Activated T-cell treated with anti-CD3 and anti-CD28 coated beads, Interleukin-2, amount 50 U/mL, for 24 hours (primary cell): ENCODE data around the gene AGBL4.

Source experiments
- DNase-seq: peaks from one replicate; pipeline ENCODE4 v3.0.0-alpha.2; 2020
- H3K27ac Mint-ChIP-seq: 2 replicates; pipeline ENCODE4 v1.8.0; 2020; ENCODE audit warnings: mild to moderate bottlenecking, mixed read lengths
- H3K27me3 Mint-ChIP-seq: 2 replicates; pipeline ENCODE4 v1.8.0; 2020; ENCODE audit warnings: mixed read lengths
- H3K36me3 Mint-ChIP-seq: 2 replicates; pipeline ENCODE4 v1.8.0; 2020; ENCODE audit warnings: low read depth, mixed read lengths
- H3K4me1 Mint-ChIP-seq: 2 replicates; pipeline ENCODE4 v1.8.0; 2020; ENCODE audit warnings: low read depth, mixed read lengths
- H3K4me3 Mint-ChIP-seq: 2 replicates; pipeline ENCODE4 v1.8.0; 2020; ENCODE audit warnings: mild to moderate bottlenecking, moderate library complexity, mixed read lengths
- H3K9me3 Mint-ChIP-seq: 2 replicates; pipeline ENCODE4 v1.8.0; 2020; ENCODE audit warnings: mixed read lengths

The AGBL4 gene

DNA sequence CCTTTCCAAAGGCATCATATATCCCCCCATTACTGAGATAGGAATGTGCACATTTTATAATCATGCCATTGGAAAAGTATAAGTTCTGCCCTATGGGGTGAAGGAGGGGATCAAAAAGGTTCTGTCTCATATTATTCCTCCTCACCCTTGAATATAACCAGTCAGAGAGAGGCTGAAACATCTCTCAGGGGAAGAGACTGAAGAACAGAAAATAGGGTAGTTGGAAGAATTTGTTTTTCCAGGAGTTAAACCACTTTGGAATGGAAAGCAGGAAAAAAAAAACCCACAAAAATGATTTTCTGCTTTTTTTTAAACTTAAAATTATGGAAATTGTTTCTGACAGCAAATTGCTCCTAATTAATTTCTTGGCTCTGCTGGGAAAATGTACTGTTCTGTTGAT lies 1194.3 kb downstream of the AGBL4 start:
- Mint-ChIP-seq H3K4me1 (no peaks in the 10 kb centered on the region), H3K36me3 (no peaks in the 10 kb centered on the region), H3K9me3 (no peaks in the 10 kb centered on the region), H3K4me3 (no peak overlapping the region), H3K27ac (no peak overlapping the region), H3K27me3 (peaks cover 11% of the 10 kb centered on the region)
- DNase-seq, result no peak

- no peak for DNase-seq
- Mint-ChIP-seq H3K27ac (no peak overlapping the region), H3K4me1 (no peaks in the 10 kb centered on the region), H3K36me3 (no peaks in the 10 kb centered on the region), H3K27me3 (peaks cover 4% of the 10 kb centered on the region), H3K9me3 (no peaks in the 10 kb centered on the region), H3K4me3 (no peak overlapping the region)
These were observed 1200.6 kb downstream of the AGBL4 start for GRCh38 chr1:48823168-48823567.

DNA sequence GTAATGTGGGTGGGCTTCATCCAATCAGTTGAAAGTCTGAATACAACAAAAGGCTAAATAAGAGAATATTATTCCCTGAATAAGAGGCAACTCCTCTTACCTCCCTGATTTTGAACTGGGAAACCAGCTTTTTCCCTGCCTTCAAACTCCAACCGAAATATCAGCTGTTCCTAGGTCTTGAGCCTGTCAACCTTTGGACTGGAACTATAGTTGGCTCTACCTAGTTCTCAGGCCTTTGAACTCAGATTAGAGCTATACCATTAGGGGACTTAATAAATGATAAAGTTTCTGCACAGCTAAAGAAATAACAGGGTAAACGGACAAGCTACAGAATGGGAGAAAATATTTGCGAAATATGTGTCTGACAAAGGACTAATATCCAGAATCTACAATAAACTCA lies 1203.3 kb downstream of the AGBL4 start:
- Mint-ChIP-seq H3K27ac (no peak overlapping the region), H3K4me3 (no peak overlapping the region), H3K27me3 (no peaks in the 10 kb centered on the region)

DNA sequence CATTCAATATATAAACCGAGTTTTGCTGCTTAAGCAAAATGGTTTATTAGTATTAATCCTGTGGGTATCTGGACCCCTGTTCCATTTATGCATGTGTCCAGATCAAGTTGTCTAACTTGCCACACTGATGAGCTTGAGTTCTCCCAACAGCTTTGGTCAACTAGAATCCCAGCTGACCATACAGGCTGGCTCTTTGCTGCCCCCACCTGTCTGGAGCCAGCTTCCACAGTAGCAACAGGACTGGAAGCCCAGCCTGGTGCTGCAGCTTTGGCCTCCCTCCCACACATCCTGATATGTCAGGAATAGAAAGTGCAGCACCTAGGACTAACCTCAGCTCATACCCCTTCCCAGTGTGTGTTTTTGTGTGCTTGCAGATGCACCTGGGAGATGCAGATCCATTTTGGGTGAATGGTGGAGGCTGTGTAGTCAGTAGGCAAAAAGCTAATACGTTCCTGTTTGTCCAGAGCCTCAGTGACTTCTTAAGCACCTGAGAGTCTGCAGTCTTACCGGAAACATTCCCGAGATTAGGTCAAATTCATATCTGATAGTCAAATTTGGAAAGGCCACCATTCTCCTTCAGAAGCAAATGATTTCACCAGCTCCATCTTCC lies 1206.1 kb downstream of the AGBL4 start:
- H3K4me3 Mint-ChIP-seq, result no peak overlapping the region
- H3K27ac Mint-ChIP-seq, result no peak overlapping the region
- H3K4me1 Mint-ChIP-seq, result no peaks in the 10 kb centered on the region
- H3K9me3 Mint-ChIP-seq, result no peaks in the 10 kb centered on the region
- no peak for DNase-seq
- peaks cover 2% of the 10 kb centered on the region for H3K27me3 Mint-ChIP-seq
- H3K36me3 Mint-ChIP-seq, result no peaks in the 10 kb centered on the region

More for the DNA sequence above, 1203.3 kb downstream of the AGBL4 start:
- no peaks in the 10 kb centered on the region for H3K36me3 Mint-ChIP-seq
- no peak for DNase-seq
- H3K9me3 Mint-ChIP-seq, result no peaks in the 10 kb centered on the region
- H3K4me1 Mint-ChIP-seq, result no peaks in the 10 kb centered on the region

GRCh38 chr1:48810740-48811139 lies 1213.0 kb downstream of the AGBL4 start:
- no peak for DNase-seq
- Mint-ChIP-seq H3K4me1 (no peaks in the 10 kb centered on the region), H3K27ac (no peak overlapping the region), H3K27me3 (peaks cover 2% of the 10 kb centered on the region), H3K36me3 (no peaks in the 10 kb centered on the region), H3K4me3 (no peak overlapping the region), H3K9me3 (no peaks in the 10 kb centered on the region)

DNA sequence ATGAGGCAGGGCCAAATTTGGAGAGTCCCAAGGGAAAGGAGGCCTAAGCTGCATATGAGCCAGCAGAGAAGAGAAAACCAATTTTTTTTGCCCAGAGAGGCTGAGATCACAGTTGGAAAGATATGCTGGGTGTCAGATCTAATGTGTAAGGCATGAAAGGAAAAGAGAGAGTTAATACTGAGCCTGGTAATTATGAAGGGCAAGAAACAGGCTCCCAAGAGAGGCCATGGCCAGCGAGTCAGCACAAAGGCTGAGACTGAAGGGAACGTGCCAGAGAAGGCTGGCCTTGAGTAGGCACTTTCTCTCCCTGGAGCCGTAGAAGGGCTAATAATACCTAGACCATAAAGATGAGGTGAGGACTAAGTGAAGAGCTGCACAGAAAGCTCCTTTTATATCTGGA lies 1215.3 kb downstream of the AGBL4 start:
- H3K4me1 Mint-ChIP-seq, result no peaks in the 10 kb centered on the region
- no peak overlapping the region for H3K27ac Mint-ChIP-seq
- no peak overlapping the region for H3K4me3 Mint-ChIP-seq
- no peaks in the 10 kb centered on the region for H3K36me3 Mint-ChIP-seq
- no peaks in the 10 kb centered on the region for H3K27me3 Mint-ChIP-seq
- no peak for DNase-seq
- H3K9me3 Mint-ChIP-seq, result no peaks in the 10 kb centered on the region

- Mint-ChIP-seq H3K27ac (no peak overlapping the region), H3K4me1 (no peaks in the 10 kb centered on the region), H3K9me3 (no peaks in the 10 kb centered on the region), H3K36me3 (no peaks in the 10 kb centered on the region), H3K27me3 (peaks cover 6% of the 10 kb centered on the region), H3K4me3 (no peak overlapping the region)
- no peak for DNase-seq
These were observed 1216.0 kb downstream of the AGBL4 start for GRCh38 chr1:48807554-48808260.

DNA sequence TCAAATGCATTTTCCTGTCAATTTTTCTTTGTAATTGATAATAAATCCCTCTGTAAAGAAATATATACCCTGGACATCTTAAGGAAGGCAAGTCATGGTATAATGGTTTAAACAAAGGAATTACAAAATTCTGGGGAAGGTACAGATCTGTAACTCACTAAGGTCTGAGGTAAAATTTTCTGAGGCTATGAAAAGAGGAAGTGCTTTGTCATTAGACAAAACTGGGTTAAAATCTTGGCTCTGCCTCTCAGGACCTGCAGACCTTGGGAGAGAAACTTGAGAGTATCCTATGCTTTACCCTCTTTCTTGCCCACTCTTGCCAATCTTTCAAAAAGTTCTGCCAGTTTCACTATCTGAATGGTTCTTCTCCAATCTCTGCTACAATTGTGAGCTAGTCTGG lies 1220.3 kb downstream of the AGBL4 start:
- H3K27me3 Mint-ChIP-seq, result peaks cover 30% of the 10 kb centered on the region
- no peaks in the 10 kb centered on the region for H3K36me3 Mint-ChIP-seq
- H3K9me3 Mint-ChIP-seq, result no peaks in the 10 kb centered on the region
- no peak overlapping the region for H3K27ac Mint-ChIP-seq
- no peak overlapping the region for H3K4me3 Mint-ChIP-seq
- no peaks in the 10 kb centered on the region for H3K4me1 Mint-ChIP-seq
- no peak for DNase-seq

GRCh38 chr1:48794816-48795215 lies 1228.9 kb downstream of the AGBL4 start:
- Mint-ChIP-seq H3K36me3 (no peaks in the 10 kb centered on the region), H3K9me3 (no peaks in the 10 kb centered on the region), H3K27me3 (peaks cover 16% of the 10 kb centered on the region), H3K4me3 (no peak overlapping the region), H3K4me1 (peaks cover 15% of the 10 kb centered on the region), H3K27ac (no peak overlapping the region)
- no peak for DNase-seq

DNA sequence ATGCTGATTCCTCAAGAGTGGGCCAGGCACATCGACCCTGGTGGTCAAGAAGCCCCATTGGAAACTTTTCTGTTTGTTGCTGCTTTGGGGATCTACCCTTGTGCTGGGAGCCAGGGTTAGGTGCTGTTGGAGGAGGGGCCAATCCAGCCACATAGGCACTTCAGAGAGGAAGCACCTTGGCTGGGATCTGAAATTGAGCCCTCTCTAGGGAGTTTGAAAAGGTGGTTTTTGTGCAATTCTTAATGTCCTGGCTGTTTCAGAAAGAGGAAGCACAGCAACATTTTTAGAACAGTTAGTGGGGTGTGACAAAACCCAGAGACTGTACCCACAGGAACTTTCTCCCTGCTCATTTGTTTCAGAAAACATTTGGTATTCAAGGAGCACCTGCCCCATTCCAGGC lies 1229.9 kb downstream of the AGBL4 start:
- H3K27ac Mint-ChIP-seq, result no peak overlapping the region
- DNase-seq, result no peak
- H3K27me3 Mint-ChIP-seq, result peaks cover 19% of the 10 kb centered on the region

DNA sequence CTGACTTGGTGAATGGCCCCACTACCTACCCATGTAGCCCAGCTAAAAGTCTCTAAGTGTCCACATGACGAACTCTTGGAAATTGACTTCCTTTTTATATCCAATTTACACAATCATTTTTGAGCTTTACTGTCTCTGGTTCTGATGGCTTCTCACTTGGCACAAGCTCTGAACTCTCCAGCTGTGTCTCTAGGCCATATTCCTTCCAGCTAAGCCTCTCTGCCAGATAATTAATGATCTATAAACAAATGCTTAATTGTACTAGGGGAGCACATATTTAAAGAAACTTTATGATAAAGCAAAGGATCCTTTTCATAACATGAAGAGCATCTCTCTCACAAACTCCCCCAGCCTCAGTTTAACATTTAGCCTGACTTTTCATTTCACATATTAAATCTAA lies 1230.8 kb downstream of the AGBL4 start:
- H3K4me1 Mint-ChIP-seq, result peaks cover 18% of the 10 kb centered on the region
- H3K36me3 Mint-ChIP-seq, result no peaks in the 10 kb centered on the region
- DNase-seq, result no peak
- no peak overlapping the region for H3K27ac Mint-ChIP-seq
- H3K4me3 Mint-ChIP-seq, result no peak overlapping the region
- peaks cover 13% of the 10 kb centered on the region for H3K27me3 Mint-ChIP-seq
- H3K9me3 Mint-ChIP-seq, result no peaks in the 10 kb centered on the region

More for the DNA sequence above, 1229.9 kb downstream of the AGBL4 start:
- Mint-ChIP-seq H3K4me3 (no peak overlapping the region), H3K36me3 (no peaks in the 10 kb centered on the region), H3K4me1 (peaks cover 18% of the 10 kb centered on the region), H3K9me3 (no peaks in the 10 kb centered on the region)

DNA sequence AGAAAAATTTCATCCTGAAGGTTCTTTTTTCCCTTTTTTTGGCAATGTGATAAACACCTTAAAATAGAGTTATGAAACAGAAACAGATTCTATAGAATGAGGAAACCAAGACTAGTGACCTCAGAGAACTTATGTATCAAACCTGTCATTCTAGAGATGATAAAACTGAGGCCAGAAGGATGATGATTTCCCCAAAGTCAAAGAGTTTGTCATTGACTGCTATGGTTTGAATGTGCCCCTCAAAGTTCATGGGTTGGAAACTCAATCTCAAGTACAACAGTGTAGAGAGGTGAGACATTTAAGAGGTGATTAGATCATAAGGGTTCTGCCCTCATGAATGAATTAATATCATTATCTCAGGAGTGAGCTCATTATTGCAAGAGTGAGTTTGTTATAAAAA lies 1233.4 kb downstream of the AGBL4 start:
- H3K27ac Mint-ChIP-seq, result peak overlapping the region; percentile 58
- H3K27me3 Mint-ChIP-seq, result peaks cover 6% of the 10 kb centered on the region
- no peak for DNase-seq
- H3K4me3 Mint-ChIP-seq, result no peak overlapping the region
- H3K9me3 Mint-ChIP-seq, result no peaks in the 10 kb centered on the region
- H3K4me1 Mint-ChIP-seq, result peaks cover 21% of the 10 kb centered on the region
- no peaks in the 10 kb centered on the region for H3K36me3 Mint-ChIP-seq

DNA sequence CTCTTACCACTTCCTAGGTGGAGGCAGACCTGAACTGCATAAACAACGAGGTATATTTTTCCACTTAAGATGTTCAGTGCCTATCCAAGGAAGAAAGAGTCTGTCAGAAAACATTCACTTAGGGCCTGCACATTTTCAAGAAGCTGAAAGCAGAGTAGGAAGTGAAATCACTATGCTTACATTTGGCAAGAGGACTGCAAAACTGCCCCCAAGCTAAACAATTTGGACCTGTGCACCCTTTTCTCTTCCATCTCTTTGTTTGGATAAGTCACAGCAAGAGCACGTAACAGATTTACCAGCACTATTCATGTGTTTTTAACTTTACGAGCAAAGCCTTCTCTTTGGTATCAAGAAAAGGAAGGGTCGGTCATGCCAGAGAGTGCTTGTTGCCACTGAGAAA lies 1233.9 kb downstream of the AGBL4 start:
- peak overlapping the region; percentile 7 for H3K27ac Mint-ChIP-seq
- H3K4me3 Mint-ChIP-seq, result no peak overlapping the region

DNA sequence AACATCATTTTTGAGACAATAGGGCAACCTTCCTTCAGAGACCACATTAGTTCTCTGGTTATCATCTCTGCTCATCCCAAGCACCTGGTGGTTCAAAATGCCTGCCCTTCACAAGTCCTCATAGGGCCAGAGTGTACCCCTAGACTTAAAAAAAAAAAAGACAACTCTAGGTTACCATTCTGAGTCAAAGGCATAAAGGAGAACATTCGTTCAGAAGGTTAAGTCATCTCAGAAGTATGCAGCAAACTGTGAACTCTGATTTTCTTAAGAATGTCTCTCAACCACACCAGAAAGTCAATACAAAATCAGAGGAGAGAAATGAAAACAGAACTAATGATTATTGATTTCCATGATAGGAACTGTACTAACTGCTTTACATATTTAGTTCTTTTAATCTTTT lies 1237.9 kb downstream of the AGBL4 start:
- DNase-seq, result no peak
- Mint-ChIP-seq H3K27ac (peak overlapping the region; percentile 16), H3K27me3 (peaks cover 6% of the 10 kb centered on the region), H3K4me1 (peaks cover 11% of the 10 kb centered on the region), H3K9me3 (no peaks in the 10 kb centered on the region), H3K36me3 (no peaks in the 10 kb centered on the region), H3K4me3 (no peak overlapping the region)

More for the DNA sequence above, 1233.9 kb downstream of the AGBL4 start:
- Mint-ChIP-seq H3K9me3 (no peaks in the 10 kb centered on the region), H3K4me1 (peaks cover 20% of the 10 kb centered on the region), H3K27me3 (peaks cover 6% of the 10 kb centered on the region), H3K36me3 (no peaks in the 10 kb centered on the region)
- no peak for DNase-seq

DNA sequence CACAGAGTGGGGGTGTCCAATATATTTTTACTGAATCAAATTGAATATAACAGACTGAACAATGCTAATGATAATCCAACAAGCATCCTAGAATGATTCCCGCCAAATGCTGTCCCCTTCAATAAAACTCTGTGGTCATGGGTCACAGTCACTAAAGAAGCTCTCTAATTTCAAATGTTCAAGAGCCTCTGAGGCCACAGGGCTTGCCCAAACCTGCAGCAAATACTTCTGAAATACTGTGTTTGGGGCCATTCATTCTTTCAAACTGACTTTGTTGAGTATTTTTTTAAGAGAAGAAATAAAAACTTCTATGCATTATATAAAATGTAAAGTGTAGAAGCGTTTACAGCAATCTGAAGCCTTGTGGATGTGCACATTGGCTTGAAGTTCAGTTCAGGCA lies 1239.5 kb downstream of the AGBL4 start:
- Mint-ChIP-seq H3K4me1 (peaks cover 3% of the 10 kb centered on the region), H3K27me3 (peaks cover 4% of the 10 kb centered on the region), H3K36me3 (no peaks in the 10 kb centered on the region), H3K27ac (no peak overlapping the region), H3K4me3 (no peak overlapping the region), H3K9me3 (no peaks in the 10 kb centered on the region)
- DNase-seq, result no peak
